OCI-LY1 (cell line): ENCODE measurements around the gene MAGI2.
A peak's percentile ranks its signal among the peaks of the same experiment; 100 is the strongest.

ENCODE experiments used
- H2AFZ ChIP-seq: fragments of 200-600 bp; sonication (generic), shearing (Covaris generic); 2 replicates; pipeline ENCODE4 v1.6.0; 2014; ENCODE audit warnings: antibody characterized with exemption, mild to moderate bottlenecking, low read length
- H3F3A ChIP-seq: fragments of 200-600 bp; sonication (generic), shearing (Covaris generic); 2 replicates; pipeline ENCODE4 v1.6.0; 2014; ENCODE audit warnings: mild to moderate bottlenecking, antibody characterized with exemption, low read length, moderate library complexity; ENCODE audit not compliant: insufficient read depth
- H3K27ac ChIP-seq: fragments of 200-600 bp; sonication (generic); 2 replicates; pipeline ENCODE4 v1.5.1; 2014; ENCODE audit warnings: low read length, mixed run types, mild to moderate bottlenecking, low read depth; ENCODE audit not compliant: poor library complexity, severe bottlenecking
- H3K27me3 ChIP-seq: fragments of 200-600 bp; sonication (generic); 2 replicates; pipeline ENCODE4 v1.6.0; 2014; ENCODE audit warnings: antibody characterized with exemption, mild to moderate bottlenecking, low read length, moderate library complexity; ENCODE audit not compliant: insufficient read depth
- H3K36me3 ChIP-seq: fragments of 200-600 bp; sonication (generic); 2 replicates; pipeline ENCODE4 v1.6.1; 2014; ENCODE audit warnings: mild to moderate bottlenecking, antibody characterized with exemption, low read length, moderate library complexity, mixed read lengths; ENCODE audit not compliant: insufficient read depth
- H3K4me1 ChIP-seq: fragments of 200-600 bp; sonication (generic); 2 replicates; pipeline ENCODE4 v1.5.1; 2014; ENCODE audit warnings: mild to moderate bottlenecking, low read length, moderate library complexity; ENCODE audit not compliant: insufficient read depth, severe bottlenecking
- H3K4me2 ChIP-seq: fragments of 200-600 bp; sonication (generic), shearing (Covaris generic); 2 replicates; pipeline ENCODE4 v1.6.1; 2014; ENCODE audit warnings: low read length
- H3K4me3 ChIP-seq: fragments of 200-600 bp; sonication (generic); 2 replicates; pipeline ENCODE4 v1.5.1; 2014; ENCODE audit warnings: low read length, low read depth, mild to moderate bottlenecking, mixed read lengths; ENCODE audit not compliant: poor library complexity, severe bottlenecking
- H3K79me2 ChIP-seq: fragments of 200-600 bp; shearing (Covaris generic); 2 replicates; pipeline ENCODE4 v1.6.1; 2016; ENCODE audit warnings: mixed run types, low read length, mixed read lengths; ENCODE audit not compliant: insufficient read depth
- H3K9ac ChIP-seq: fragments of 200-600 bp; sonication (generic), shearing (Covaris generic); 2 replicates; pipeline ENCODE4 v1.6.1; 2014; ENCODE audit warnings: mild to moderate bottlenecking, low read length, mixed read lengths
- H3K9me2 ChIP-seq: fragments of 200-600 bp; sonication (generic), shearing (Covaris generic); 2 replicates; pipeline ENCODE4 v1.6.1; 2014; ENCODE audit warnings: low read depth, mild to moderate bottlenecking, low read length, mixed read lengths
- H3K9me3 ChIP-seq: fragments of 200-600 bp; shearing (Covaris generic); 2 replicates; pipeline ENCODE4 v1.6.1; 2014; ENCODE audit warnings: low read length, mixed read lengths
- H4K20me1 ChIP-seq: fragments of 200-600 bp; sonication (generic), shearing (Covaris generic); 2 replicates; pipeline ENCODE4 v1.6.0; 2016; ENCODE audit warnings: mild to moderate bottlenecking, low read length; ENCODE audit not compliant: insufficient read depth
- CTCF ChIP-seq: fragments of 200-600 bp; sonication (generic), shearing (Covaris generic); IDR thresholded peaks from 2 replicates; pipeline ENCODE4 v1.5.1; 2017; ENCODE audit warnings: mild to moderate bottlenecking, antibody characterized with exemption, low read length, moderate library complexity, mixed read lengths
- EZH2 ChIP-seq: fragments of 200-600 bp; sonication (generic), shearing (Covaris generic); IDR thresholded peaks from 2 replicates; pipeline ENCODE4 v1.8.0; 2017; ENCODE audit warnings: borderline replicate concordance, mixed run types, mild to moderate bottlenecking, antibody characterized with exemption, low read length, moderate library complexity, mixed read lengths

MAGI2 gene

DNA sequence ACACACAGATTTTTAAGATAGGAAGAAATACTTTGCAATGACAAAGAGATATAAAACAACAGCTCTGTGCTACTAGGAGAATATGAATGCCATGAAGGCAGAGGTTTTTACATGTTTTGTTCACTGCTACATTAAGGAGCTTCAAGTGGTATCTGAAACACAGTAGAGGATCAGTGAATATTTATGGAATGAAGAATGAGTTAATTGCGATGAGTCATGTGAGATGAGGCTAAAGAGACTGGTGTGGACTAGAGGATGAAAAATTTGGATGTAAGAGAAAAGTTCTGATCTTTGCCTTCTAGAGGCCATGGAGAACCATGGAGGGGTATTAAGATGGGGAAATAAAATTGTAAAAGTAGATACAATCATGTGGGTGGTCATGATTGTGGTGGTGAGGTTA lies 1220.7 kb downstream of the MAGI2 start:
- Histone ChIP-seq H3K4me3 (no peak overlapping the region), H3K4me1 (no peaks in the 10 kb centered on the region), H2AFZ (no peak overlapping the region), H3K9me2 (no peaks in the 10 kb centered on the region), H3K36me3 (no peaks in the 10 kb centered on the region), H3F3A (no peaks in the 10 kb centered on the region), H3K4me2 (no peak overlapping the region), H3K27ac (no peak overlapping the region), H3K9ac (no peak overlapping the region), H3K79me2 (no peaks in the 10 kb centered on the region), H3K9me3 (no peaks in the 10 kb centered on the region; the same call in 1 of the 2 replicates), H3K27me3 (no peaks in the 10 kb centered on the region), H4K20me1 (no peaks in the 10 kb centered on the region)
- TF ChIP-seq CTCF (no peak), EZH2 (no peak)

- no peaks in the 10 kb centered on the region for H3F3A ChIP-seq
- no peaks in the 10 kb centered on the region for H3K9me3 ChIP-seq
- H3K4me2 ChIP-seq: no peak overlapping the region
- no peaks in the 10 kb centered on the region for H3K36me3 ChIP-seq
- no peak overlapping the region for H3K27ac ChIP-seq
- no peak overlapping the region for H3K9ac ChIP-seq
- H3K9me2 ChIP-seq: no peaks in the 10 kb centered on the region
- no peak overlapping the region for H2AFZ ChIP-seq
- H3K27me3 ChIP-seq: no peaks in the 10 kb centered on the region
- no peaks in the 10 kb centered on the region for H3K79me2 ChIP-seq
- H3K4me1 ChIP-seq: no peaks in the 10 kb centered on the region
- no peaks in the 10 kb centered on the region for H4K20me1 ChIP-seq
- no peak for TF ChIP-seq EZH2
- TF ChIP-seq CTCF: peak; percentile 57
- no peak overlapping the region for H3K4me3 ChIP-seq
Observed at GRCh38 chr7:78226059-78226719, 1227.3 kb downstream of the MAGI2 start.

DNA sequence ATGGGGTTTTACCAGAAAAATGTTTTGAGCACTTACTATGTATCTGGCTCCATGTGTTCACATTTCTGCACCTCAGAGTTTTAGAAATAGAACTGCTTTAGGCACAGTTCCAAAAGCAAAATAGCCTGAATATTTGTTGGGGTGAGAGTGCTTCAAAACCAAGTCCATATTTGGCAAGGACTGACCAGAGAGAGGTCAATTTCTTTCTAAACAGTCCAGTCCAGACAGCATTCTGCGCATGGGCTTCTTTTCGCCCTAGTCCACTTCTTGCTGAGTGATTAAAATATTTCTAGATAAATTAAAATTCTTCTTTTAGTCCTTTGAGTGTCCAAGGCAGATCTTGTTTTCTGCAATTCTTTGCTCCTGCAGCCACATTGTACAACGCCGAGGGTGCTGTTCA lies 1227.9 kb downstream of the MAGI2 start:
- Histone ChIP-seq H3K9me3 (no peaks in the 10 kb centered on the region), H3K27ac (no peak overlapping the region)

More for the DNA sequence above, 1227.9 kb downstream of the MAGI2 start:
- TF ChIP-seq CTCF: no peak
- TF ChIP-seq EZH2: no peak
- H2AFZ ChIP-seq: no peak overlapping the region
- no peaks in the 10 kb centered on the region for H3K9me2 ChIP-seq
- H3K79me2 ChIP-seq: no peaks in the 10 kb centered on the region
- no peak overlapping the region for H3K9ac ChIP-seq
- H3K27me3 ChIP-seq: no peaks in the 10 kb centered on the region
- no peaks in the 10 kb centered on the region for H3F3A ChIP-seq
- H3K4me1 ChIP-seq: no peaks in the 10 kb centered on the region
- H3K36me3 ChIP-seq: no peaks in the 10 kb centered on the region
- H4K20me1 ChIP-seq: no peaks in the 10 kb centered on the region
- no peak overlapping the region for H3K4me3 ChIP-seq
- no peak overlapping the region for H3K4me2 ChIP-seq
